Activated T-helper 1 cell treated with anti-CD3 and anti-CD28 coated beads, Interleukin-12 subunit alpha, Interleukin-12 subunit beta, Interleukin-2, Interleukin-4 antibody, amounts not matched to agents 30 ng/mL and 10 ng/mL and 1 ng/mL, durations not matched to agents 14 hours and 24 hours and 36 hours (primary cell): ENCODE data around the gene NBAS. TPM values are rescaled to one million over a fixed set of nuclear protein-coding genes. Genes with fewer than 3 reads are reported as not detected.

ENCODE experiments used
- DNase-seq: peaks from one replicate; pipeline ENCODE4 v3.0.0; 2021; ENCODE audit warnings: low spot score
- H3K27ac Mint-ChIP-seq: one replicate; pipeline ENCODE4 v1.8.0; 2021; ENCODE audit warnings: mild to moderate bottlenecking, mixed read lengths
- H3K27me3 Mint-ChIP-seq: one replicate; pipeline ENCODE4 v1.8.0; 2022; ENCODE audit warnings: mild to moderate bottlenecking, moderate library complexity, mixed read lengths; ENCODE audit not compliant: insufficient read depth
- H3K36me3 Mint-ChIP-seq: one replicate; pipeline ENCODE4 v1.8.0; 2021; ENCODE audit warnings: low read depth, mixed read lengths
- H3K4me1 Mint-ChIP-seq: one replicate; pipeline ENCODE4 v1.8.0; 2021; ENCODE audit warnings: low read depth, mixed read lengths
- H3K4me3 Mint-ChIP-seq: one replicate; pipeline ENCODE4 v1.8.0; 2021; ENCODE audit warnings: mild to moderate bottlenecking, moderate library complexity, mixed read lengths
- H3K9me3 Mint-ChIP-seq: one replicate; pipeline ENCODE4 v1.8.0; 2021; ENCODE audit warnings: mixed read lengths
- intact Hi-C: fragments of 100-400 bp; cut with micrococcal nuclease; formaldehyde crosslinking; loops from one replicate; pipeline ENCODE4 v1.15.1; 2024
- total RNA-seq: library from RNA; stranded (reverse); gene quantifications from 2 replicates; pipeline ENCODE4 v1.2.3, GENCODE V29; 2022

NBAS gene
- total RNA-seq, 1 donor from 2014 or later: 33.6 TPM

DNA sequence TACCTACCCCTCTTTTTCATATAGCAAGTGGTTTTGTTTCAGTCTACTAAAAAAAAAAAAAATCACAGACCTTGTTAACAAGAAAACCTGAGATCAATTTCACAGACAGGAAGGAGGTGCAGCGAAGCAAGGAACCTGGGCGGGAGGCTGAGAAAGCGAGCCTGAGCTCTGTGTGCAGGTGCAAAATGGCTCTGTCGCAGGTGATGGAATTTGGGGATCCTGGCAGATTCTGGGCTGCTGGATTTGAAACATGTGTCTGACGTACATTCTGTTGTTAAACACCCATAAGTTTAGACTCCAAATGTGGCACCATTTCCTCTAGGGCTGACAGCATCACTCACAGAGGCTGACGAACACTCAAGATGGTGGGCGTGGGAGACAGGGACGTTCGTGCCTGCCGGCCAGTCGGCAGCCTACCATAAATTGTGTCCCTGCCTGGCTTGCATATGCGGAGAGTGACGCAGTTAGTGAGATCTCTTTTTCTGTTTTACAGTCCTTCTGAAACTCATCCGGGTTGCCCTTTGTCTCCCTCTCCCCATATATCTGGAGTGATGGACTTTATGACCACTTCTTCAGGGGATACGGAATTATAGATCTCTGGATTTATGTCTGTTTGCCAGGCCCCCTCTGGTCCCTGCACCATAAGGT is 21.7 kb upstream of the NBAS start:
- Mint-ChIP-seq H3K4me1 (no peaks in the 10 kb centered on the region), H3K36me3 (no peaks in the 10 kb centered on the region), H3K27me3 (no peaks in the 10 kb centered on the region), H3K4me3 (no peak overlapping the region), H3K27ac (no peak overlapping the region), H3K9me3 (no peaks in the 10 kb centered on the region)
- no peak for DNase-seq
- intact Hi-C loops: no loop called here

DNA sequence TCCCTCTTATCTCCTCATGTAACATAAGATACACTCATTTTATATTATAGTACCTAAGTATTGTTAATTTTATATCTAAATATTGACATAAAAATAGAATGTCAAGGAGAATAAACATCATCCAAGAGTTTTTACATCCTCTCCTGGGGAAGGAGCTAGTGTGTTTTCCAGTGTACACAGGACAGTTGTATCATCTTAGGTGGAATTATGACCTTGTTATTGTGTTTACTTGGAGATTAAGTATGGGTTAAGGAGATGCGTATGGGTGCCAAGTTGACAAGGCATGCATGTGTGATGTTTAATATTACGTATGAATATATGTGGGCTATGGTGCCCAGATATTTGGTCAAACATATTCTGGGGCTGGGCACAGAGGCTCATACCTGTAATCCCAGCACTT is 19.3 kb upstream of the NBAS start:
- no peak for DNase-seq
- intact Hi-C loops: no loop called here
- Mint-ChIP-seq H3K4me3 (no peak overlapping the region), H3K4me1 (no peaks in the 10 kb centered on the region), H3K36me3 (no peaks in the 10 kb centered on the region), H3K9me3 (no peaks in the 10 kb centered on the region), H3K27me3 (no peaks in the 10 kb centered on the region), H3K27ac (no peak overlapping the region)

DNA sequence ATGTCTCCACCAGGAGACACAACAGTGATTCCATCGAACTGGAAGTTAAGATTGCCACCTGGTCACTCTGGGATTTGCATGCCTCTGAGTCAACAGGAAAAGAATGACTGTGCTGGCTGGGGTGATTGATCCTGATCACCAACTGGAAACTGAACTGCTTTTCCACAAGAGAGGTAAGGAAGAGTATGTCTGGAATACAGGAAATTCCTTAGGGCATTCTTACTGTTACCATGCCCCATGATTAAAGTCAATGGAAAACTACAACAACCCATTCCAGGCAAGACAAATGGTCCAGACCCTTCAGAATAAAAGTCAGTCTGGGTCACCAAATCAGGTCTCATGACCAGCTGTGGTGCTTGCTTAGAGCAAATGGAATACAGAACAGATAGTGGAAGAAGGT is 18.5 kb upstream of the NBAS start:
- H3K36me3 Mint-ChIP-seq: no peaks in the 10 kb centered on the region
- no peaks in the 10 kb centered on the region for H3K9me3 Mint-ChIP-seq
- DNase-seq: no peak
- intact Hi-C loops: no loop called here
- H3K4me3 Mint-ChIP-seq: no peak overlapping the region
- H3K27me3 Mint-ChIP-seq: no peaks in the 10 kb centered on the region
- no peaks in the 10 kb centered on the region for H3K4me1 Mint-ChIP-seq
- no peak overlapping the region for H3K27ac Mint-ChIP-seq

- no peaks in the 10 kb centered on the region for H3K9me3 Mint-ChIP-seq
- no peaks in the 10 kb centered on the region for H3K36me3 Mint-ChIP-seq
- peak; percentile 74 for DNase-seq
- intact Hi-C loops: loop anchor here (1.0 kb wide), 5 partner anchors 14 to 674 kb away; partner anchors contain the start of genes DDX1 and NBAS
- H3K4me3 Mint-ChIP-seq: no peak overlapping the region
- H3K27me3 Mint-ChIP-seq: no peaks in the 10 kb centered on the region
- H3K4me1 Mint-ChIP-seq: no peaks in the 10 kb centered on the region
- H3K27ac Mint-ChIP-seq: no peak overlapping the region
Observed at GRCh38 chr2:15577071-15577735, 16.1 kb upstream of the NBAS start.

DNA sequence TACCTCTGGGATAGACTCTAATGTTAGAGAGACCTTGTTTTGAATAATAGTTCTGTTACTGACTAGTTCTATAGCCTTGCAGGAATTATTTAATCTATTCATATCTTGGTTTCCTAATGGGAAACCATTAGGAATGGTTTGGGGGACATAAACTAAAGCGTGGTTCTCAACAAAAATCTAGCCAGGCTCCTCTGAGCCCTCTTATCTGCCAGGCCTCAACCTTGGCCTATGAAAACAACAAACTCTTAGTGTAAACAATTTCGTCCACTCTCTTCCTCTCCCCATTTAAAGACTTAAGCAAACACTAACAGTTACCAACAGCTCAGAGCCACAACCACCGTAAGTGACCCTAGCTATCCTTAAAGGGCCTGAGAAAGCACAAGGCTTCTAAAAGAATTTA is 10.6 kb upstream of the NBAS start:
- Mint-ChIP-seq H3K27me3 (peaks cover 9% of the 10 kb centered on the region), H3K4me1 (no peaks in the 10 kb centered on the region), H3K27ac (no peak overlapping the region), H3K4me3 (no peak overlapping the region), H3K9me3 (no peaks in the 10 kb centered on the region), H3K36me3 (no peaks in the 10 kb centered on the region)
- DNase-seq: no peak
- intact Hi-C loops: no loop called here

- intact Hi-C loops: no loop called here
- Mint-ChIP-seq H3K4me1 (no peaks in the 10 kb centered on the region), H3K4me3 (no peak overlapping the region), H3K9me3 (no peaks in the 10 kb centered on the region), H3K27ac (no peak overlapping the region), H3K27me3 (peaks cover 10% of the 10 kb centered on the region), H3K36me3 (no peaks in the 10 kb centered on the region)
- no peak for DNase-seq
Observed at GRCh38 chr2:15570104-15570503, 9.0 kb upstream of the NBAS start.

DNA sequence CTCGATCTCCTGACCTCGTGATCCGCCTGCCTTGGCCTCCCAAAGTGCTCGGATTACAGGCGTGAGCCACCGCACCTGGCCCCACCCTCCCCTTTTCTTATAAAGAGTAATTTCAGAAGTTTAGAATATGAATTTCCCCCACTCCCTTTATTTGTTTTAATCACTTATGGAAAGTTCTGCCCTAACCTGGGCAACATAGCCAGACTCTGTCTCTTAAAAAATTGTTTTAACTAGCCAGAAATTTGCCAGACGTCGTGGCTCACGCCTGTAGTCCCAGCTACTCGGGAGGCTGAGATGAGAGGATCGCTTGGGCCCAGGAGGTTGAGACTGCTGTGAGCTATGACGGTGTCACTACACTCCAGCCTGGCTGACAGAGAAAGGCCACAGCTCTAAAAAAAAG is 7.7 kb upstream of the NBAS start:
- Mint-ChIP-seq H3K36me3 (no peaks in the 10 kb centered on the region), H3K9me3 (no peaks in the 10 kb centered on the region), H3K4me3 (no peak overlapping the region), H3K4me1 (no peaks in the 10 kb centered on the region), H3K27me3 (peaks cover 10% of the 10 kb centered on the region), H3K27ac (no peak overlapping the region)
- no peak for DNase-seq
- intact Hi-C loops: loop anchor here (10.0 kb wide), 2 partner anchors 264 to 534 kb away; no protein-coding TSS in a partner anchor

GRCh38 chr2:15566912-15567311 is 5.8 kb upstream of the NBAS start:
- intact Hi-C loops: loop anchor here (10.0 kb wide), 2 partner anchors 262 to 532 kb away; no protein-coding TSS in a partner anchor
- H3K36me3 Mint-ChIP-seq: no peaks in the 10 kb centered on the region
- DNase-seq: no peak
- H3K4me1 Mint-ChIP-seq: peaks cover 17% of the 10 kb centered on the region
- no peaks in the 10 kb centered on the region for H3K9me3 Mint-ChIP-seq
- H3K4me3 Mint-ChIP-seq: no peak overlapping the region
- H3K27ac Mint-ChIP-seq: no peak overlapping the region
- H3K27me3 Mint-ChIP-seq: peaks cover 12% of the 10 kb centered on the region

DNA sequence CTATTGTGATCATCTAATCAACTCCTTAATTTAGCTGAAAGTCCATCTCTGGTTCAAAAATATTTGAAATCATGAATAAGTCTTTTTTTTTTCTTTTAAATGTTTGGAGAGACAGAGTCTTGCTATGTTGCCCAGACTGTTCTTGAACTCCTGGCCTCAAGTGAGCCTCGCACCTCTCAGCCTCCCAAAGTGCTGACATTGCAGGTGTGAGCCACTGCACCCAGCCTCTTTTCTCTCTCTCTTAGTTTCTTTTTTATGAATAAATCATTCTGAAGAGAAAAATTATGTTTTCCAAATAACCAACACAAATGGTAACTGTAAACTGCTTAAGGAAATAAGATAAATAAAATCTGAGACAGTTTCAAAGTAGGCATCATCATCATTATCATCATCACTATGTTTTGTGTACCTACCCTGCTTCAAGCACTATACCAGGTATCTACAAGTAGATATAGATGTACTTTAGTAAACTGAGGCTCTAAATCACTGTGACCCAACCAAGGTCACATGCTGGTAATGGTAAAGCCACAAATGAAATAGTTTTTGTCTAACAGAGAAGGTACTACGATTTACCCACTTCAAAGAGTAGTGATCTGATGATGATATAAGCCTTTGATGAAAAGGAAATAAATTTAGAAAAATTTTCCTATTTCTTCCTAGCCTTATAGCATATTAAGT is 5.0 kb upstream of the NBAS start:
- intact Hi-C loops: loop anchor here (10.0 kb wide), 2 partner anchors 261 to 531 kb away; no protein-coding TSS in a partner anchor
- Mint-ChIP-seq H3K4me1 (peaks cover 24% of the 10 kb centered on the region), H3K36me3 (peaks cover 3% of the 10 kb centered on the region), H3K4me3 (no peak overlapping the region), H3K27me3 (peaks cover 7% of the 10 kb centered on the region), H3K9me3 (no peaks in the 10 kb centered on the region), H3K27ac (no peak overlapping the region)
- DNase-seq: no peak

DNA sequence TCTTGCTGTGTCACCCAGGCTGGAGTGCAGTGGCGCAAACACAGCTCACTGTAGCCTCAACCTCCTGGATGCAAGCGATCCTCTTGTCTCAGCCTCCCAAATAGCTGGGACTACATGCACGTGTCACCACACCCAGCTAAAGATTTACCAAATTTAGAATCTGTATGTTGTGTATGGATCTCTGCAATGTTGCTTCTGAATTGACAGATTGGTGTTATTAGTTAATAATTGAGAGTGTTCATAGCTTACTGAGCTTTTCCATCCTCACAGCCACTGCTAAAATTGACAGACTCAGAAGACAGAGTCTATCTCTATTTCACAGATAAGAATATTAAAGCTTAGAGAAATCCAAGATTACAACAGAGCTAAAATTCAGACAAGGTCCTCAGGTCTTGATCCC is 4.3 kb upstream of the NBAS start:
- H3K4me3 Mint-ChIP-seq: no peak overlapping the region
- DNase-seq: no peak
- H3K4me1 Mint-ChIP-seq: peaks cover 26% of the 10 kb centered on the region
- intact Hi-C loops: loop anchor here (10.0 kb wide), 2 partner anchors 261 to 531 kb away; no protein-coding TSS in a partner anchor
- H3K27me3 Mint-ChIP-seq: peaks cover 6% of the 10 kb centered on the region
- no peaks in the 10 kb centered on the region for H3K9me3 Mint-ChIP-seq
- H3K36me3 Mint-ChIP-seq: peaks cover 3% of the 10 kb centered on the region
- H3K27ac Mint-ChIP-seq: no peak overlapping the region

GRCh38 chr2:15563227-15564100 is 2.3 kb upstream of the NBAS start:
- Mint-ChIP-seq H3K9me3 (no peaks in the 10 kb centered on the region), H3K36me3 (peaks cover 3% of the 10 kb centered on the region), H3K4me1 (peaks cover 41% of the 10 kb centered on the region), H3K27me3 (peaks cover 6% of the 10 kb centered on the region), H3K27ac (no peak overlapping the region), H3K4me3 (peak overlapping the region; percentile 15)
- DNase-seq: no peak
- intact Hi-C loops: loop anchor here (10.0 kb wide), 2 partner anchors 259 to 529 kb away; no protein-coding TSS in a partner anchor

DNA sequence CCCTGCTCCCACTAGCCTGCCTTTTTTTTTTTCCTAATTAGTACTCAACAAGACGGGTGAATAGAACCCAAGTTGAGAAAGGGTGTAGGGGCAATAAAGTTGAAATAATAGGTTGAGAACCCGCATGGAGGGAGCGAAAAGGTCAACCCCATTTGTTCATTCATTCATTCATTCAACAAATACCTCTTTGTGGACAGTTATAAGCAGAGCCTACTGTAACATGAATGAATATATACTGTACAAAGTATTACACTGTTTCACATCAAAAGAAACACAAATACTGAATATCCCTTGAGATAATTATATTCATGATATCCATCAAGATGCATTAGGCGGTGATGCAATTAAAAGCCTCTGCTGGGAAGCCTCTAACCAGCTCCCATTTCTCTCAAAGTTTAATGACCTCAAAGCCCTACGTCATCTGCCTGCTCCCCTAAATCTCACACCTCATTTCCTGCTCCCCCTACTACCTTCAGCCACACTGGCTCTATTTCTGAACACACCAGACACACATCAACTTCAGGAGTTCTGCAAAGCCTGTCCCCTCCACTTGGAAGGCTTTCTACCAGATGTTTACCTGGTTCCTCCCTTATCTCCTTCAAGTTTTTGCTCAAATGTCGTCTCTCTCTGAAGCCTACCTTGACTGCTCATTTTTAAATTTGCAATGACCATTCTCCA is 1.4 kb upstream of the NBAS start:
- intact Hi-C loops: loop anchor here (10.0 kb wide), 2 partner anchors 258 to 528 kb away; no protein-coding TSS in a partner anchor
- Mint-ChIP-seq H3K9me3 (no peaks in the 10 kb centered on the region), H3K4me1 (peaks cover 41% of the 10 kb centered on the region), H3K27me3 (peaks cover 4% of the 10 kb centered on the region), H3K27ac (peak overlapping the region; percentile 86), H3K36me3 (peaks cover 3% of the 10 kb centered on the region), H3K4me3 (peak overlapping the region; percentile 97)
- no peak for DNase-seq
